Measurements from ENCODE around the gene GPC3.
A peak's percentile ranks its signal among the peaks of the same experiment; 100 is the strongest.
"Not testable (repeated sequence)": the region's sequence is repeated elsewhere in the genome, so short reads cannot be mapped to it uniquely, and the experiment has no call there.

The GPC3 gene

GRCh38 chrX:133836561-133836960 lies 148.8 kb downstream of the GPC3 start:
- no peak for DNase-seq

- DNase-seq: no peak
Measured at GRCh38 chrX:133834771-133835170, 150.6 kb downstream of the GPC3 start.

GRCh38 chrX:133819546-133819945 lies 165.8 kb downstream of the GPC3 start:
- no peak for DNase-seq

GRCh38 chrX:133818019-133818418 lies 167.4 kb downstream of the GPC3 start:
- no peak for DNase-seq

- DNase-seq: no peak
Measured at GRCh38 chrX:133815496-133815895, 169.9 kb downstream of the GPC3 start.

GRCh38 chrX:133813971-133814370 lies 171.4 kb downstream of the GPC3 start:
- no peak for DNase-seq

- no peak for DNase-seq
Measured at GRCh38 chrX:133812402-133812801, 173.0 kb downstream of the GPC3 start.

GRCh38 chrX:133810925-133811324 lies 174.5 kb downstream of the GPC3 start:
- DNase-seq: no peak

- no peak for DNase-seq
Measured at GRCh38 chrX:133804072-133804471, 181.3 kb downstream of the GPC3 start.

GRCh38 chrX:133796282-133796681 lies 189.1 kb downstream of the GPC3 start:
- DNase-seq: no peak

GRCh38 chrX:133794126-133794525 lies 191.3 kb downstream of the GPC3 start:
- DNase-seq: no peak

GRCh38 chrX:133793626-133794025 lies 191.8 kb downstream of the GPC3 start:
- no peak for DNase-seq

GRCh38 chrX:133792198-133792953 lies 193.0 kb downstream of the GPC3 start:
- peak in 3 of 4 experiments; percentile 1 to 12 (median 3) for DNase-seq

GRCh38 chrX:133789829-133790228 lies 195.6 kb downstream of the GPC3 start:
- DNase-seq: no peak

GRCh38 chrX:133786382-133786781 lies 199.0 kb downstream of the GPC3 start:
- no peak for DNase-seq

GRCh38 chrX:133783274-133783673 lies 202.1 kb downstream of the GPC3 start:
- no peak for DNase-seq

GRCh38 chrX:133781174-133781573 lies 204.2 kb downstream of the GPC3 start:
- DNase-seq: no peak

GRCh38 chrX:133776072-133776471 lies 209.3 kb downstream of the GPC3 start:
- peak in 1 of 4 experiments; percentile 0 for DNase-seq

GRCh38 chrX:133774807-133775206 lies 210.6 kb downstream of the GPC3 start:
- no peak for DNase-seq

GRCh38 chrX:133771086-133771646 lies 214.2 kb downstream of the GPC3 start:
- no peak for DNase-seq

- not testable (repeated sequence) for DNase-seq
Measured at GRCh38 chrX:133762976-133763548, 222.3 kb downstream of the GPC3 start.

GRCh38 chrX:133754657-133755056 lies 230.7 kb downstream of the GPC3 start:
- no peak for DNase-seq

- DNase-seq: no peak
Measured at GRCh38 chrX:133749951-133750350, 235.4 kb downstream of the GPC3 start.

GRCh38 chrX:133749370-133749769 lies 236.0 kb downstream of the GPC3 start:
- no peak for DNase-seq

All from activated CD4-positive, CD25-positive, alpha-beta regulatory T cell (primary cell).